ENCODE results near the gene PSMA7. TPM values are rescaled to one million over a fixed set of nuclear protein-coding genes. Genes with fewer than 3 reads are reported as not detected.

The PSMA7 gene
- total RNA-seq, 2 donors from 2014 or later = 174 to 210 TPM

Other genes starting within 250 kb of the PSMA7 start
- 1 to 10 TPM; 8.8 to 9.3 TPM for gene TAF4, start 77.5 kb downstream of the PSMA7 start, total RNA-seq
- 10 to 100 TPM; 36.8 to 38.1 TPM for gene LSM14B, start 20.9 kb downstream of the PSMA7 start, total RNA-seq
- 1 to 10 TPM; 7.6 to 7.7 TPM for gene SS18L1, start 375 bp upstream of the PSMA7 start, total RNA-seq
- gene MTG2, start 39.6 kb upstream of the PSMA7 start, total RNA-seq = 10 to 100 TPM; 19.1 to 28.9 TPM
- gene HRH3, start 76.9 kb upstream of the PSMA7 start, total RNA-seq = not detected
- 10 to 100 TPM; 40.1 to 41.2 TPM for gene OSBPL2, start 95.1 kb upstream of the PSMA7 start, total RNA-seq
- gene ADRM1, start 159.6 kb upstream of the PSMA7 start, total RNA-seq = 10 to 100 TPM; 57.9 to 76.9 TPM
- 100 to 1,000 TPM in 1 of 2 donors, 10 to 100 TPM in 1; 70.4 to 113 TPM for gene LAMA5, start 223.9 kb upstream of the PSMA7 start, total RNA-seq
- gene RPS21, start 243.7 kb upstream of the PSMA7 start, total RNA-seq = 100 to 1,000 TPM; 733 to 750 TPM

Measured in left cardiac atrium (tissue), 2 donors.